Stimulated activated naive CD4-positive, alpha-beta T cell treated with Interleukin-2 at 50 U/mL for 16 hours (primary cell): ENCODE results near the gene SDHAF2.
"Not testable (repeated sequence)": the region's sequence is repeated elsewhere in the genome, so short reads cannot be mapped to it uniquely, and the experiment has no call there.

Experiments
- DNase-seq: peaks from one replicate; lab custom pipeline; 2025; lab: John Stamatoyannopoulos, UW

Gene SDHAF2

DNA sequence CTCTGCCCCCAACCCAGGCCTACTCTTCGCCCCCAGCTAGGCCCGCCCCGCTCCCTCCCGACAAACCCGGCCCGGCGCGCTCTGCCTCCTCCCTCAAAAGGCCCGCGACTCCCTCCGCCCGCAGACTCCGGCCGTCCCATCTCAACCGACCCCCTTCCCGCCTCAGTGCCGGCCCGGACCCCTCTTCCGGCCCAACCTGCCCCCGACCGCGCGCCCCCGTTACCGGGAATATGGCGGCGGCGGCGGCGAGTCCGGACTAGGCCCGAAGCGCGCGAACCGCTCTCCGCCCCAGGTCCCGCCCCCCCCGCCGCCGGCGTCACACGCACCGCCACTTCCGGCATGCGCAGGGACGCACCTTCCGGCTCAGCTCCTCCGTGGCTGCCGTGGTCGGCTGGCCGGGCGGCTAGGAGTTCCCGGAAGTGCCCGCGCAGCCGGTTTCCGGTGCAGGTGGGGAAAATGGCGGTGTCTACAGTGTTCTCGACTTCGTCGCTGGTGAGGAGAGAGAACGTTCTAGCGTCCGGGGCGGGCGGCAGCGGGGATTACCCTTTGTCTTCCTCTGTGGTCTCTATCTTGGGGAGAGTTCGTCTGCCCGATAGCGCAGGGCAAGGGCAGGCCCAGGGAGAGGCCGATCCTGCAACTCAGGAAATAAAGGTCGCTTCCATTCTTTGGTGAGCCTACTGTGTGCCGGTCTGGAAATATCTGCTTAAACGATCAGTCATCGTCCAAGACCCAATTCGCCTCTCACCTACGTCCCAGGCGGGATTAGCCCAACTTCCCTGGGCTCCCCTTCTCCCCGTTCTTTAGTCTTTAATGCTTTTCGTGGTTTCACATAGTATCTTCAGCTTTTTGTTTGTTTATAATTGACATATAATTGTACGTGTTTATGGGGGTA lies at the start of gene SDHAF2, which contains the start of gene CPSF7:
Gene SDHAF2, plus strand, starts transcription at position 434 of the 892 bp plus-strand sequence. Its CDS starts 23 bp downstream, at position 457.
Gene CPSF7, minus strand, starts transcription at position 285 of the 892 bp plus-strand sequence. CDS start 740 bp downstream, outside the sequence.
- peak; percentile 97 for DNase-seq

- no peak for DNase-seq
Observed at GRCh38 chr11:61380884-61381283, 49.0 kb upstream of the SDHAF2 start.

DNA sequence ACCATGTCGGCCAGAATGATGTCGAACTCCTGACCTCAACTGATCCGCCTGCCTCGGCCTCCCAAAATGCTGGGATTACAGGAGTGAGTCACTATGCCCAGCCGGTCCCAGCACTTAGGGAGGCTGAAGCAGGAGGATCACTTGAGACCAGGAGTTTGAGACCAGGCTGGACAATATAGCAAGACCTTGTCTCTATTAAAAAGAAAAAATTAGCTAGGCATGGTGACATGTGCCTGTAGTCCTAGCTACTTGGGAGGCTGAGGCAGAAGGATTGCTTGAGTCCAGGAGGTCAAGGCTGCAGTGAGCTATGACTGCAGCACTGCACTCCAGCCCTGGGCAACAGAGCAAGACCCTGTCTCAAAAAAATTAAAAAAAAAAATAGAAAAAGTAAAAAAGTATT lies 46.1 kb upstream of the SDHAF2 start:
- DNase-seq = not testable (repeated sequence)

DNA sequence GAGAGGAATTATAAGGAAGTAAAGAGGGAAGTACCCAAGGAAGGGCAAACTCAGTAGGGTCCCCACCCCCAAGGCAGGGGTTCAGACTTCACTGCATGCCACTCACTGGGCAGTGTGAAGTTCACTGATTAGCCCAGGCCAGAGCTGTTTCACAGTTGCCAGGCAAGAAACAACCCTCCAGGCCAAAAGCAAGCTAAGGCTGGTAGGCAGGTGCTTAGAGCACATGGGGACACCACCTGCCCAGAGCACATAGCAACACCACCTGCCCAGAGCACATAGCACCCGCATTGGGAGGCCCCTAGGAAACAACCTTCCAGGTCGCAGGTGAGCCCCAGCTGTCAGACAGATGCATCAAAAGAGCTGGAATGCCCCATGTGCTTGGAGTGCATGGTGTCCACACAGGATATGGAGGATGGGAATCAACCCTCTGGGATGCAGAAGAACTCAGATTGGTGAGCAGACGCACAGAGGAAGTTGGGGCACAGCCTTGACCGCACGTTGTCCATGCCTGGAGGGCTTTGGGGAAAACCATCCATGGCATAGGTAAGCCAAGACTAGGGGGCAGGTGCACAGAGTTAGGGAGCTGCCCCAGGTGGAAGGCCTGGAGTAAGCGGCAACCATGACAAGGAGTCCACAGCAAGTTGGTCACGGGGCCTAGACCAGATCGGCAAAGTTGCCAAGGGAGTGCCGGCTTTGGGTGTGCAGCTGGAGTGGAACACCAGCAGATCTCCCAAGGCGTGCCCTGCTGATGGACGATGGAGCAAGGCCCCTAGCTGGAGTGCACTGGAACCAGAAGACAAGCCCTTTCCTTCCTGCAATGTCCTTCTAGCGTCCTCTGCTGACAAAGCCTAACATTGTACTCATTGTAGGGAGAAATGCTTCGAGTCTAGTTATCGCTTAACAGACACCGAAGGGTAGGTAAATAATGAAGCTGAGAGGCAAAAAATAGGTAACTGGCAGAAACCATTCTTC lies 45.4 kb upstream of the SDHAF2 start:
- no peak for DNase-seq

DNA sequence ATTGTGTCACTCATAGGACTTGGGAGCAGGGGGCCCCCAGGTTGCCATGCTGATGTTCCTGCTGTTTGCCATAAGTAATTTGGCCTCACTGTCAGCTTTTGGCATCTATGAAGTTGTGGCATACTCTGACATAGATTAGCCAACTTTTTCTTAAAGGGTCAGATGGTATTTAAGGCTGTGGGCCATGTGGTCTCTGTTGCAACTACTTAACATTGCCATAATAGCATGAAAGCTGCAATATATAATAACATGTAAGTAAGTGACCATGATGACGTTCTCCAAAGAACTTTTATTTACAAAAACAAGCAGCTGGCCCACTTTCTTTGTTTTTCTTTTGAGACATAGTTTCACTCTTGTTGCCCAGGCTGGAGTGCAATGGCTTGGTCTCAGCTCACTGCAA lies 39.8 kb upstream of the SDHAF2 start:
- no peak for DNase-seq

- DNase-seq = no peak
Observed at GRCh38 chr11:61392981-61393595, 36.8 kb upstream of the SDHAF2 start.

DNA sequence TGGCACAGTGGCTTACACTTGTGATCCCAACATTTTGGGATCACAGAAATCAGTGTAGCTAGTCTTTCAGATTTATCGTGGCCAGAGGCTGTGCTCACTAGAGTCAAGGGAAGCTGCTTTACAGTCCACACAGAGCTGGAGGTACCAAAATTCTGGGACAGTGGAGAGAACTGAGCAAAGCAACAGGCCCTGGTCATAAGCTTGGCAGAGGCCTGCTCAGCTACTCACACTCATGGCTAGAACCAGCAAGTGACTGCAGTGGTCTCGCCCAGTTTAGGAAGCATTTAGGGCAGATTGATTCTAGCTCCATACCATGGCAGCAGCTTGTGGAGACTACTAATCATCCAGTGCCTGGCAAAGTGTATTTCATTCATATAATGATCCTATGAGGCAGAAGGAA lies 28.8 kb upstream of the SDHAF2 start:
- no peak for DNase-seq

DNA sequence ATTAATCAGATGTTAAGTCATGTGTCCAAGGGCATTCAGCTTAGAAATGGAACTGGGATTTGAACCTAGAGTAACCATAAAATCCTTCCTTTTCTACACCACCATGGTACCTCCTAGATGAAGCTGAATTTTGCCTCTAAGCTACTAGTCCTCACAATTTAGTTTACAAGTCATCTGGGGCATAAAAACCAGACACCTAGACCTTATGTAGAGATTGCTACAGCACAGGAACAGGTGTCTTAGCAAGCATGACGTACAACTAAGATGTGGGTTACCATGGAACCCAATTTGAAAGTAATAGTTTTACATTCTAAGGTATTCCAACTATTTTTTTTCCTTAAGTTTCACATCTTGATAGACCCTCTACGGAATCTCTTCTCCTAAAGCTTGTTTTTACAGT lies 28.4 kb upstream of the SDHAF2 start:
- DNase-seq = no peak

GRCh38 chr11:61403658-61404057 lies 26.3 kb upstream of the SDHAF2 start:
- no peak for DNase-seq

DNA sequence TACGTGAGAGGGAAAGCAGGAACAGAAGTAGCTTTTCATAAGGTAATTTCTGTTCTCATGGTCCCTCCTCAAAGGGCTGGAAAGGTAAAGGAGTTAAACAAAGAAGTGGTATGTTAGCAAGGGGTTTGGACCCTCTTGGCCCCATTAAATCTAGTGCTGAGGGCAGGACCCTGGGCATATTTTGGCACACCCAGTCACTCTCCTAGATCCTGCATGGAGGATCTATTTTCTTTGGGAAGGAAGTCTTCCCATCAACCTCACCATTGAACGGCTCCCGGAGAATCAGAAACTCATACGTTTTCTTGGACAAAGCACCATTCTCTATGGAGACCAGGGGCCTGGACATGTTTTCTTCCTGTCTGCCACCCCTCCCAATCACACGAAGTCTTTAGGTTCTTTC lies 25.8 kb upstream of the SDHAF2 start:
- DNase-seq = no peak

DNA sequence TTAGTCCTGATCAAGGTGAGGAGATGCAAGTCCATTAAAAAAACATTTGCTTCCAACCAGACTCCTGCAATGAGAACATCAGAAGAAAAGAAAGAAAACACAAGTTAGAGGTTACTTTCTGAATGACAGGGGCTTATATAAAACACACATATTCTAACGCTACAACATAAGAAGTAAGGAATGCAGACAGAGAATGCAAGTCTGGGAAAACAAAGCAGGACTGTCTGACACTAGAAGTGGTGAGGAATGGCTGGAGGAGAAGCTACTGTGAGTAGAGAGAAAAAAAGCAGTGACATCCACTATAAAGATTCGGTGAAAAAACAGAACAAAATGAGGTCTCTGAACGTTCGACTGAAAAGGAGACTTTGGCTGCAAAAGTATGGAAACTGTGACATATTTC lies 25.3 kb upstream of the SDHAF2 start:
- no peak for DNase-seq

GRCh38 chr11:61406067-61406466 lies 23.9 kb upstream of the SDHAF2 start:
- no peak for DNase-seq

DNA sequence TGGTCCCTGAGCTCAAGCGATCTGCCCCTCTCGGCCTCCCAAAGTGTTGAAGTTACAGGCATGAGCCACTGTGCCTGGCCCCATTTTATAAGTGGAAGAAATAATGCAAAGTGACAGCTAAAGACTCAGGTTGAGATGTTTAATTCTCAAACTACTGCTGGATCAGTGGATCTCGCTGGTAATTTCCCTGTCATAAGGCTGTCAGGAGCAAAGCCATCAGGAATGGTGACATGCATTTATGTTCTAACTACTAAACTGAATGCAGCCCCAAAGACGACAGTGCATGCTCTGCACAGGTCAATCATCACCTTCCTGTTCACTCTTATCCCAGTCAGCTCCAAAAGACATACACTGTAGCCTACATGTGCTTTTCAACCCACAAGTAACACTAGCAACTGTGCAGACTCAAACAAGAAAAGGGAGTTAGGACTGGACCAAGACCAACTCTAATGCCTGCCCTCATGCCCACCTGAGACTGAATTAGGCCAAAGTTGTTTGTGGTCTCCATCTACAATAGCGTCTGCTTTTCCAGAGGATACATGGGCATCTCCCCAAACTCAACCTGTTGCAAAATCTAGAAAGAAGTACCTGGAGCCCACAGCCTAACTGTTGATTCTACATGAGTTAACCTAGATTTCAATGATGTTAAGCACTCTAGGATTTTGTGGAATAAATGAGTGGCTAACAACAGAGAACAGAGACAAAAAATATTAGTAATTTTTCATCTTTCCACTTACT lies 22.8 kb upstream of the SDHAF2 start:
- DNase-seq = no peak

- DNase-seq = no peak
Observed at GRCh38 chr11:61411589-61411988, 18.3 kb upstream of the SDHAF2 start.

DNA sequence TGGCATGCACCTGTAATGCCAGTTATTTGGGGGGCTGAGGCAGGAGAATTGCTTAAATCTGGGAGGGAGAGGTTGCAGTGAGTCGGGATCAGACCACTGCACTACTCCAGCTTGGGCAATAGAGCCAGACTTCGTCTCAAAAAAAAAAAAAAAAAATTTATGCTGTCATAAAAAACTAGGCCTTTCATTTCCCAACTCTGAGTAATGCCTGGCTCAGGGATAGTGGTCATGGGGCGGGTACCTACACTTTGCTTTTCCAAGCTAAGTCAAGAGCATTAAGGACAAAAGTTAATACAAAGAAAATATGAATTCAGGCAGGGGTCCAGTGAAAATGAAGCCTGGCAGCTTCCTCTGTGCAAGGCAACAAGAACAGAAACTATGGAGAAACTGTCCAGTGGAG lies 16.4 kb upstream of the SDHAF2 start:
- no peak for DNase-seq

DNA sequence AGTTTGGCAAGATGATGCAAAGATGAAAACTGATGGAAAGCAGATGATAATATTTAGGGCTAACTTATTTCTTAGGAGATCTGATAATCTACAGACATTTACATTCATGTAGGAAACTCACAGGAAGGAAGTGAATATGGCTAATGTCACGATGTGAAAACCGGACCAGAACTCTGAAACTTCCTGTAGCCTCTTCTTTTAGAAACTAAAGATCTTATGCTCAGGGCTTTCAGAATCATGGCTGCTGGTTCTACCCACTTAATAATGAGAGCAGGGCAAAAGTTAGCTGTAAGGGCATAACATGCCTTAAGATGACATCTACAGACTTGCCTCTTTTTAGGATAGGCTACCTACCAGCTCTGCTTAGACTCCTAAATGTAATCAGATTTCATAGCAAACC lies 15.4 kb upstream of the SDHAF2 start:
- DNase-seq = no peak

GRCh38 chr11:61415381-61415780 lies 14.5 kb upstream of the SDHAF2 start:
- no peak for DNase-seq

DNA sequence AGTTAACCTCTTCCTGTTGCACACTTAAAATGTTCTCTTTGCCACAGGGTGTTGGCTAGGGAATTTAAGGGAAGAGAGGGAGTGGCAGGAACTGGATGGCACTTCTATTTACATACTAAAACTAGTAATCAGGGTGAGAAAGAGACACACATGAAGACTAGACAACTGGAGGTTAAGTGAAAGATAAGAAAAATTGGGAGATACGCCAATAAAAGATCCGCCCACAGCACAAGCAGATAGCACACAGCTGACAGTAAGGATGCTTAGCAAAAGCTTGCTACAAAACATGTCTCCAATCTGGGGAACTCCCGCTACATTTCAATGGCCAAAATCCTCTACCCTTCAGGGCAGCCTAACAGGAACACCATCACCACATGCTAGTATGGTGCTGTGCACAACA lies 13.0 kb upstream of the SDHAF2 start:
- DNase-seq = no peak

- DNase-seq = no peak
Observed at GRCh38 chr11:61417670-61418069, 12.3 kb upstream of the SDHAF2 start.

DNA sequence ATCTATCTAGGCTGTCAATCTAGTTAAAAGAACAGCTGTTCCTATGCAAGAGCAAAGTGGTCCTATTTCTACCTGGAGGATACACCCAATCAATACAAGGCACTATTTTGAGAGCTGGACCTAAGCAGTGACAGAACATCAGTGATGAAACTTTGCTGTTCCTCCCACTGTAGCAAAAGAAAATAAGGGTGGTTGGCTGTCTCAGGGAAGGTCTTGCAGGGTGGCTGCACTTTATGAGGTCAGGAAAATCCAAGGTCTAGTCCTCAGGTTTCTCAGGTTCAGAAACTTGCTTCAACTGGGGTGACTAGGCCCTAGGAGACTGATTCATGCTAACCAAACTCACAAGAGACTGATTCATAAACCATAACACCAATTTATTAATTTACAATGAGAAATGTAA lies 11.8 kb upstream of the SDHAF2 start:
- DNase-seq = no peak

DNA sequence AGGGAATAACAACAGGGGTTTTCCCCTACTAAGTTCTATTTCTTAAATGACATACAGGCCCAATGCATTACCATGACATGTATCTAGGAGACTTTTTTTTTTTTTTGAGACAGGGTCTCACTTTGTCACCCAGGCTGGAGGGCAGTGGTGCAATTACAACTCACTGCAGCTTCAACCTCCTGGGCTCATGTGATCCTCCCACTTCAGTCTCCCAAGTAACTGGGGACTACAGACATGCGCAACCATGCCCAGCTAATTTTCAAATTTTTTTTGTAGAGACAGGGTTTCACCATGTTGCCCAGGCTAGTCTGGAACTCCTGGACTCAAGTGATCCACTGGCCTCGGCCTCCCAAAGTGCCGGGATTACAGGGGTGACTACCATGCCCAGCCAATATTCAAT lies 7.7 kb upstream of the SDHAF2 start:
- no peak for DNase-seq
